K562 (cell line): Measurements from ENCODE around the gene SAMD15. TPM values are rescaled to one million over a fixed set of nuclear protein-coding genes. Genes with fewer than 3 reads are reported as not detected.
A peak's percentile ranks its signal among the peaks of the same experiment; 100 is the strongest.

ENCODE experiments used
- ATAC-seq: fragments of 200-7000 bp; cut with Tn5 transposase; 3 replicates; pipeline ENCODE4 v1.9.1; 2020; ENCODE audit warnings: moderate library complexity
- BruUV-seq: library from RNA; stranded (reverse); fragments of 400-500 nt; replicated peaks from 2 replicates; lab custom pipeline; 2021; lab: Mats Ljungman, UMichigan
- CTCF ChIA-PET: fragments of 300-600 bp; formaldehyde crosslinking; extraction: SDS; loops from one replicate; lab custom pipeline; 2021; ENCODE audit warnings: low intra/inter-chr PET ratio; lab: Yijun Ruan, JAX
- POLR2A ChIA-PET: fragments of 300-600, 350-650 bp; sonication (Branson Sonifier 250); formaldehyde crosslinking; extraction: SDS; loops from one replicate; lab custom pipeline; 2021; ENCODE audit warnings: antibody characterized with exemption, inconsistent platforms; lab: Yijun Ruan, JAX
- DNase-seq, 4 experiments: peaks; one replicate each; pipeline versions ENCODE4 v3.0.0 to v3.0.0-alpha.2; 2011 to 2018; ENCODE audit warnings: low spot score in 3 of 4, mixed read lengths in 3 of 4; ENCODE audit errors: extremely low read depth in 1 of 4
- FAIRE-seq: peaks from 2 replicates; lab custom pipeline; 2011; peaks lifted over from hg19 to GRCh38; lab: Jason Lieb, UNC
- H2AFZ ChIP-seq: 2 replicates; pipeline ENCODE4 v1.6.0; 2011; ENCODE audit warnings: low read depth, low read length, control low read depth, inconsistent platforms
- H3K27ac ChIP-seq: fragments of 200-600 bp; 3 replicates; pipeline ENCODE4 v1.8.0; 2011; ENCODE audit warnings: low read depth, mild to moderate bottlenecking, control low read depth, inconsistent platforms, low read length, moderate library complexity, mixed read lengths; ENCODE audit errors: extremely low read depth
- H3K27me3 ChIP-seq, 2 experiments: fragments of 300-600 bp in 1 of 2; 2 replicates in 1 of 2; 3 replicates in 1 of 2; pipeline versions ENCODE4 v1.6.0 to v1.8.0; 2011; ENCODE audit warnings: inconsistent platforms in 2 of 2, low read length in 2 of 2, mild to moderate bottlenecking in 1 of 2, mixed read lengths in 1 of 2, moderate library complexity in 1 of 2; ENCODE audit not compliant: control insufficient read depth in 2 of 2, insufficient read depth in 2 of 2
- H3K36me3 ChIP-seq: fragments of 300-600 bp; 3 replicates; pipeline ENCODE4 v1.8.0; 2011; ENCODE audit warnings: mild to moderate bottlenecking, low read length, inconsistent platforms; ENCODE audit not compliant: control insufficient read depth, insufficient read depth
- H3K4me1 ChIP-seq, 2 experiments: fragments of 200-600 bp in 1 of 2; replicated peaks in 1 of 2; 2 replicates in 1 of 2; 3 replicates in 1 of 2; pipeline versions ENCODE4 v1.5.1 to v1.8.0; 2011; ENCODE audit warnings: inconsistent platforms in 2 of 2, low read length in 2 of 2, mild to moderate bottlenecking in 1 of 2, mixed read lengths in 1 of 2, moderate library complexity in 1 of 2; ENCODE audit not compliant: control insufficient read depth in 2 of 2, insufficient read depth in 2 of 2
- H3K4me2 ChIP-seq: 2 replicates; pipeline ENCODE4 v1.6.1; 2011; ENCODE audit warnings: low read length, control low read depth, inconsistent platforms, mixed read lengths; ENCODE audit not compliant: insufficient read depth
- H3K4me3 ChIP-seq: fragments of 200-600 bp; sonication (generic), shearing (Covaris generic); 2 replicates; pipeline ENCODE4 v1.5.1; 2016; ENCODE audit warnings: control low read depth, inconsistent platforms
- H3K79me2 ChIP-seq: fragments of 200-600 bp; 3 replicates; pipeline ENCODE4 v1.8.0; 2011; ENCODE audit warnings: low read length, inconsistent platforms; ENCODE audit not compliant: control insufficient read depth, insufficient read depth
- H3K9ac ChIP-seq, 2 experiments: 2 replicates each; pipeline versions ENCODE4 v1.6.0 to v1.6.1; 2011; ENCODE audit warnings: low read depth in 2 of 2, low read length in 2 of 2, control low read depth in 1 of 2, inconsistent platforms in 1 of 2, mild to moderate bottlenecking in 1 of 2, mixed read lengths in 1 of 2; ENCODE audit not compliant: insufficient read depth in 1 of 2
- H3K9me1 ChIP-seq: one replicate; pipeline ENCODE4 v1.6.0; 2011; ENCODE audit warnings: inconsistent platforms, mild to moderate bottlenecking, low read length, moderate library complexity; ENCODE audit not compliant: control insufficient read depth, insufficient read depth
- H3K9me3 ChIP-seq: replicated peaks from 2 replicates; pipeline ENCODE4 v1.5.1; 2011; ENCODE audit warnings: low read depth, low read length, inconsistent platforms; ENCODE audit not compliant: control insufficient read depth, insufficient read depth
- H4K20me1 ChIP-seq: replicated peaks from 2 replicates; pipeline ENCODE4 v1.6.1; 2011; ENCODE audit warnings: low read length, inconsistent platforms, mixed read lengths; ENCODE audit not compliant: control insufficient read depth, insufficient read depth
- ATF1 ChIP-seq, 2 experiments: fragments of 450-650 bp in 1 of 2; IDR thresholded peaks; 2 replicates each; pipeline ENCODE4 v1.6.1; 2016; ENCODE audit warnings: missing compliant biosample characterization in 1 of 2, missing genetic modification characterization in 1 of 2
- ATF7 ChIP-seq: fragments of 450-650 bp; IDR thresholded peaks from 2 replicates; pipeline ENCODE4 v1.7.1; 2014; ENCODE audit warnings: mild to moderate bottlenecking, moderate library complexity
- BRF1 ChIP-seq: IDR thresholded peaks from 3 replicates; pipeline ENCODE4 v1.6.1; 2011; ENCODE audit warnings: borderline replicate concordance, mild to moderate bottlenecking; ENCODE audit not compliant: insufficient read length; ENCODE audit errors: extremely low read depth
- CEBPG ChIP-seq, 3 experiments: fragments of 200-800 bp in 1 of 3; sonication (Bioruptor generic) in 1 of 3; sonication (generic) in 1 of 3; formaldehyde crosslinking in 1 of 3; IDR thresholded peaks in 2 of 3; conservative IDR thresholded peaks in 1 of 3; 2 replicates each; pipeline versions ENCODE4 v1.6.1 to v1.8.0; 2016 to 2022; ENCODE audit warnings: missing compliant biosample characterization in 2 of 3, missing genetic modification characterization in 2 of 3, mild to moderate bottlenecking in 1 of 3, missing genetic modification reagents in 1 of 3
- CREM ChIP-seq: IDR thresholded peaks from 2 replicates; pipeline ENCODE4 v1.6.1; 2014; ENCODE audit warnings: antibody characterized with exemption, low read depth
- GATA2 ChIP-seq: sonication (generic); formaldehyde crosslinking; IDR thresholded peaks from 2 replicates; pipeline ENCODE4 v1.4.0; 2020; ENCODE audit warnings: mild to moderate bottlenecking, missing genetic modification reagents
- HDAC1 ChIP-seq, 2 experiments: fragments of 450-650 bp; IDR thresholded peaks; 2 replicates each; pipeline ENCODE4 v1.6.1; 2016 to 2017; ENCODE audit warnings: inconsistent platforms in 1 of 2, mild to moderate bottlenecking in 1 of 2, moderate library complexity in 1 of 2
- HIVEP1 ChIP-seq: fragments of 250-450 bp; sonication (Bioruptor Pico); IDR thresholded peaks from 2 replicates; pipeline ENCODE4 v1.4.0; 2020; ENCODE audit warnings: mild to moderate bottlenecking
- MEIS2 ChIP-seq: fragments of 450-650 bp; IDR thresholded peaks from 2 replicates; pipeline ENCODE4 v1.6.1; 2014; ENCODE audit warnings: mild to moderate bottlenecking; ENCODE audit not compliant: partially characterized antibody
- NFATC3 ChIP-seq: fragments of 450-650 bp; IDR thresholded peaks from 2 replicates; pipeline ENCODE4 v1.6.1; 2017; ENCODE audit warnings: mild to moderate bottlenecking
- PHF20 ChIP-seq: fragments of 450-650 bp; IDR thresholded peaks from 2 replicates; pipeline ENCODE4 v1.6.1; 2018; ENCODE audit not compliant: partially characterized antibody
- WGBS: fragments of 100-300 bp; shearing (Covaris generic); methylation state at CpG from one replicate; pipeline ENCODE4 v1.1.6; 2016; ENCODE audit warnings: low coverage, mixed read lengths; ENCODE audit not compliant: insufficient coverage; ENCODE audit errors: missing lambda C conversion rate; 5-methylcytosine and 5-hydroxymethylcytosine counted together
- in situ Hi-C: fragments of 300-500 bp; cut with MboI; formaldehyde crosslinking; loops from 4 replicates; pipeline ENCODE4 v1.15.0; 2018; ENCODE audit warnings: inconsistent platforms, mixed read lengths
- intact Hi-C: fragments of 100-400 bp; cut with micrococcal nuclease; formaldehyde crosslinking; loops from 2 replicates; pipeline ENCODE4 v1.14.2; 2022
- polyA plus RNA-seq, 8 experiments: library from polyadenylated mRNA; depleted of rRNA in 4 of 8; stranded (reverse) in 5 of 8; unstranded in 3 of 8; fragments of >200 nt; fragmentation: Nextera tagmentation in 2 of 8; fragmentation: Illumina TruSeq in 1 of 8; extraction: Ambion mirVana in 2 of 8; extraction: Trizol in 1 of 8; gene quantifications; 2 replicates each; pipeline versions ENCODE4 v1.2.1 to v1.2.3, GENCODE V29; 2011 to 2014; ENCODE audit warnings: inconsistent platforms in 1 of 8, missing spikeins in 1 of 8
- total RNA-seq, 7 experiments: library from RNA; depleted of rRNA in 6 of 7; stranded (reverse); fragments of >200 nt in 6 of 7; fragmentation: Illumina TruSeq in 2 of 7; extraction: Trizol in 2 of 7; gene quantifications; 2 replicates each; pipeline versions ENCODE4 v1.2.1 to v1.2.3, GENCODE V29; 2011 to 2021; ENCODE audit warnings: low replicate concordance in 1 of 7
- TF ChIP-seq, protein P1 (sequence below): fragments of 250-450 bp; sonication (Bioruptor Pico); IDR thresholded peaks from 2 replicates; pipeline ENCODE4 v1.8.0; 2021; ENCODE audit warnings: mild to moderate bottlenecking, moderate library complexity
- TF ChIP-seq, protein P2 (sequence below), 2 experiments: fragments of 450-650 bp in 1 of 2; sonication (generic) in 1 of 2; formaldehyde crosslinking in 1 of 2; IDR thresholded peaks in 1 of 2; conservative IDR thresholded peaks in 1 of 2; 2 replicates each; pipeline versions ENCODE4 v1.6.1 to v1.8.1; 2016 to 2023; ENCODE audit warnings: mild to moderate bottlenecking in 2 of 2, moderate library complexity in 2 of 2, inconsistent platforms in 1 of 2, missing genetic modification reagents in 1 of 2
- TF ChIP-seq, protein P3 (sequence below): fragments of 250-450 bp; sonication (Bioruptor Pico); IDR thresholded peaks from 2 replicates; pipeline ENCODE4 v1.5.0; 2020; ENCODE audit warnings: mild to moderate bottlenecking, borderline replicate concordance
- TF ChIP-seq, protein P4 (sequence below): fragments of 200-800 bp; sonication (Bioruptor generic); IDR thresholded peaks from 2 replicates; pipeline ENCODE4 v1.6.1; 2017; ENCODE audit warnings: missing genetic modification characterization, missing compliant biosample characterization

SAMD15 gene
- total and polyA plus RNA-seq, 9 of the 15 experiments (the other 6 are each of a cell fraction or from before 2014, with no cell fraction given): 0.18 to 0.54 (median 0.25) TPM

DNA sequence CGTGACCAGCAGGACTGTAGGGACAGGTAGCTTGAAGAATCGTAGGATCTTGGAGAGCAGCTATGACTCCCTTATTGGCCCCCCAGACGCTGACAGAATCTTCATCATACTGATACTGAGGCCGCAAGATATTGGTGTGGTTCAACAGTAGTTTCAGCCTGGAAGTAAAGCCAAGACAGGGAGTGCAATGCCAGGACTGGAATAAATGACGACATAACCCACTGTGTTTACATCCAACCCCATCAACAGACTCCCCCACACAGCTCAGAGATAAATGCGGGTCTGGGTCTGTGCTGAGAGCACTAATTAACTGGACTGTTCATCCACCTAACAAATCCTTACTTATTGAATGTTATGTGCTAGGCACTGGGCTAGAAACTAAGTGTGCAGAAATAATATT, 29.5 kb downstream of the SAMD15 start:
- peak; percentile 26 for FAIRE-seq
- intact Hi-C loops: loop anchor here (5.0 kb wide), 2 partner anchors 51 to 84 kb away; partner anchors contain the start of genes AHSA1, GSTZ1, POMT2 and VIPAS39
- peaks cover 9 to 31% of the 10 kb centered on the region in 2 experiments for H3K4me1 ChIP-seq
- no TSS peak for BruUV-seq
- no peaks in the 10 kb centered on the region for H3K27me3 ChIP-seq
- no peaks in the 10 kb centered on the region for H3K79me2 ChIP-seq
- in situ Hi-C loops: no loop called here
- WGBS: 4% methylated on average over 6 of the region's 6 CpGs
- H3K9me3 ChIP-seq: no peaks in the 10 kb centered on the region
- peak overlapping the region; percentile 48 for H3K4me2 ChIP-seq
- H4K20me1 ChIP-seq: no peaks in the 10 kb centered on the region
- H3K36me3 ChIP-seq: no peaks in the 10 kb centered on the region
- H3K9me1 ChIP-seq: no peaks in the 10 kb centered on the region
- H3K9ac ChIP-seq: no peak overlapping the region; a peak in 1 of 4 replicates
- CTCF ChIA-PET: no interaction called here
- DNase-seq: peak; percentile 20 to 32 (median 26)
- POLR2A ChIA-PET: no interaction called here
- H3K4me3 ChIP-seq: no peak overlapping the region
- peak; percentile 71 for ATAC-seq
- peak overlapping the region; percentile 17; the same call in 1 of the 2 replicates for H2AFZ ChIP-seq
- peak overlapping the region; percentile 52; the same call in 1 of the 3 replicates for H3K27ac ChIP-seq
- TF ChIP-seq MEIS2 (peak; percentile 29), GATA2 (CRISPR knock-in tag) (peak; percentile 43; the same call in 1 of the 2 replicates), CEBPG (CRISPR knock-in tag; IDR thresholded peaks at IDR 0.05) (no peak; the same call in 1 of the 2 replicates), CEBPG (tag; conservative IDR thresholded peaks at IDR 0.05 in 1 of 2, IDR thresholded peaks at IDR 0.05 in 1 of 2) (peak in 1 of 2 experiments; percentile 70; a peak in 3 of 4 replicates), HDAC1 (IDR thresholded peaks at IDR 0.05) (no peak), BRF1 (no peak), NFATC3 (no peak), ATF1 (CRISPR knock-in tag; IDR thresholded peaks at IDR 0.05) (no peak), ATF1 (tag; IDR thresholded peaks at IDR 0.05) (0 out of 2 replicates have a peak, but pooled peaks have one; percentile 19), CREM (peak; percentile 52; the same call in 1 of the 2 replicates), PHF20 (no peak), ATF7 (peak; percentile 68; the same call in 1 of the 2 replicates), HIVEP1 (CRISPR knock-in tag) (no peak)
- TF ChIP-seq, protein P1, sequence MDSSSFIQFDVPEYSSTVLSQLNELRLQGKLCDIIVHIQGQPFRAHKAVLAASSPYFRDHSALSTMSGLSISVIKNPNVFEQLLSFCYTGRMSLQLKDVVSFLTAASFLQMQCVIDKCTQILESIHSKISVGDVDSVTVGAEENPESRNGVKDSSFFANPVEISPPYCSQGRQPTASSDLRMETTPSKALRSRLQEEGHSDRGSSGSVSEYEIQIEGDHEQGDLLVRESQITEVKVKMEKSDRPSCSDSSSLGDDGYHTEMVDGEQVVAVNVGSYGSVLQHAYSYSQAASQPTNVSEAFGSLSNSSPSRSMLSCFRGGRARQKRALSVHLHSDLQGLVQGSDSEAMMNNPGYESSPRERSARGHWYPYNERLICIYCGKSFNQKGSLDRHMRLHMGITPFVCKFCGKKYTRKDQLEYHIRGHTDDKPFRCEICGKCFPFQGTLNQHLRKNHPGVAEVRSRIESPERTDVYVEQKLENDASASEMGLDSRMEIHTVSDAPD: no peak
- TF ChIP-seq, protein P2, sequence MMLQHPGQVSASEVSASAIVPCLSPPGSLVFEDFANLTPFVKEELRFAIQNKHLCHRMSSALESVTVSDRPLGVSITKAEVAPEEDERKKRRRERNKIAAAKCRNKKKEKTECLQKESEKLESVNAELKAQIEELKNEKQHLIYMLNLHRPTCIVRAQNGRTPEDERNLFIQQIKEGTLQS (IDR thresholded peaks at IDR 0.05): peak; percentile 67
- TF ChIP-seq, protein P2 (CRISPR knock-in tag; conservative IDR thresholded peaks at IDR 0.05): no peak
- TF ChIP-seq, protein P3, sequence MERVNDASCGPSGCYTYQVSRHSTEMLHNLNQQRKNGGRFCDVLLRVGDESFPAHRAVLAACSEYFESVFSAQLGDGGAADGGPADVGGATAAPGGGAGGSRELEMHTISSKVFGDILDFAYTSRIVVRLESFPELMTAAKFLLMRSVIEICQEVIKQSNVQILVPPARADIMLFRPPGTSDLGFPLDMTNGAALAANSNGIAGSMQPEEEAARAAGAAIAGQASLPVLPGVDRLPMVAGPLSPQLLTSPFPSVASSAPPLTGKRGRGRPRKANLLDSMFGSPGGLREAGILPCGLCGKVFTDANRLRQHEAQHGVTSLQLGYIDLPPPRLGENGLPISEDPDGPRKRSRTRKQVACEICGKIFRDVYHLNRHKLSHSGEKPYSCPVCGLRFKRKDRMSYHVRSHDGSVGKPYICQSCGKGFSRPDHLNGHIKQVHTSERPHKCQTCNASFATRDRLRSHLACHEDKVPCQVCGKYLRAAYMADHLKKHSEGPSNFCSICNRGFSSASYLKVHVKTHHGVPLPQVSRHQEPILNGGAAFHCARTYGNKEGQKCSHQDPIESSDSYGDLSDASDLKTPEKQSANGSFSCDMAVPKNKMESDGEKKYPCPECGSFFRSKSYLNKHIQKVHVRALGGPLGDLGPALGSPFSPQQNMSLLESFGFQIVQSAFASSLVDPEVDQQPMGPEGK (CRISPR knock-in tag): no peak
- TF ChIP-seq, protein P4, sequence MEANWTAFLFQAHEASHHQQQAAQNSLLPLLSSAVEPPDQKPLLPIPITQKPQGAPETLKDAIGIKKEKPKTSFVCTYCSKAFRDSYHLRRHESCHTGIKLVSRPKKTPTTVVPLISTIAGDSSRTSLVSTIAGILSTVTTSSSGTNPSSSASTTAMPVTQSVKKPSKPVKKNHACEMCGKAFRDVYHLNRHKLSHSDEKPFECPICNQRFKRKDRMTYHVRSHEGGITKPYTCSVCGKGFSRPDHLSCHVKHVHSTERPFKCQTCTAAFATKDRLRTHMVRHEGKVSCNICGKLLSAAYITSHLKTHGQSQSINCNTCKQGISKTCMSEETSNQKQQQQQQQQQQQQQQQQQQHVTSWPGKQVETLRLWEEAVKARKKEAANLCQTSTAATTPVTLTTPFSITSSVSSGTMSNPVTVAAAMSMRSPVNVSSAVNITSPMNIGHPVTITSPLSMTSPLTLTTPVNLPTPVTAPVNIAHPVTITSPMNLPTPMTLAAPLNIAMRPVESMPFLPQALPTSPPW: peak; percentile 22; the same call in 1 of the 2 replicates
